HEK293 (cell line): ENCODE results near the gene NAXE.

Experiments
- ATF2 ChIP-seq: fragments of 450-650 bp; formaldehyde crosslinking; IDR thresholded peaks from 2 replicates; pipeline ENCODE4 v1.5.1; 2016; ENCODE audit warnings: missing biosample characterization, missing genetic modification characterization, low read depth
- CTCF ChIP-seq: fragments of 450-650 bp; formaldehyde crosslinking; IDR thresholded peaks from 2 replicates; pipeline ENCODE4 v1.5.1; 2016; ENCODE audit warnings: missing biosample characterization, missing genetic modification characterization
- HOXA7 ChIP-seq: sonication (generic); formaldehyde crosslinking; IDR thresholded peaks from 2 replicates; pipeline ENCODE4 v1.8.1; 2022; ENCODE audit warnings: missing genetic modification reagents, borderline replicate concordance
- SP2 ChIP-seq: fragments of 450-650 bp; formaldehyde crosslinking; IDR thresholded peaks from 2 replicates; pipeline ENCODE4 v1.5.1; 2016; ENCODE audit warnings: missing biosample characterization, missing genetic modification characterization
- SP7 ChIP-seq: fragments of 450-650 bp; formaldehyde crosslinking; IDR thresholded peaks from 2 replicates; pipeline ENCODE4 v1.5.1; 2016; ENCODE audit warnings: missing biosample characterization, missing genetic modification characterization
- ZBTB1 ChIP-seq: fragments of 450-650 bp; formaldehyde crosslinking; IDR thresholded peaks from 2 replicates; pipeline ENCODE4 v1.5.1; 2016; ENCODE audit warnings: missing biosample characterization, missing genetic modification characterization
- ZNF280D ChIP-seq: fragments of 450-650 bp; formaldehyde crosslinking; IDR thresholded peaks from 2 replicates; pipeline ENCODE4 v1.5.1; 2016; ENCODE audit warnings: missing biosample characterization, missing genetic modification characterization
- ZNF501 ChIP-seq: fragments of 450-650 bp; formaldehyde crosslinking; IDR thresholded peaks from 2 replicates; pipeline ENCODE4 v1.5.1; 2016; ENCODE audit warnings: missing biosample characterization, missing genetic modification characterization
- ZNF544 ChIP-seq: fragments of 450-650 bp; formaldehyde crosslinking; IDR thresholded peaks from 2 replicates; pipeline ENCODE4 v1.5.0; 2017; ENCODE audit warnings: missing biosample characterization, missing genetic modification characterization
- ZNF768 ChIP-seq: fragments of 450-650 bp; formaldehyde crosslinking; IDR thresholded peaks from 2 replicates; pipeline ENCODE4 v1.5.1; 2018; ENCODE audit warnings: missing biosample characterization, mild to moderate bottlenecking, missing genetic modification characterization

GRCh38 chr1:156549831-156550230 lies 41.7 kb upstream of the NAXE start:
- TF ChIP-seq ZNF501 (no peak), ZNF544 (no peak), ZNF280D (tag by site-specific recombination) (no peak), CTCF (tag by site-specific recombination) (no peak), HOXA7 (CRISPR knock-in tag) (no peak), ATF2 (no peak), ZNF768 (no peak), ZBTB1 (tag by site-specific recombination) (no peak), SP2 (tag by site-specific recombination) (no peak), SP7 (tag by site-specific recombination) (no peak)
